ENCODE measurements around the gene SLFN5. TPM values are rescaled to one million over a fixed set of nuclear protein-coding genes. Genes with fewer than 3 reads are reported as not detected.

The SLFN5 gene
- polyA plus RNA-seq, 1 donor from 2014 or later, result 2.5 TPM

GRCh38 chr17:35218915-35219314, 24.0 kb upstream of the SLFN5 start:
- Histone ChIP-seq H3K79me2 (replicated peaks; ENCODE audit: insufficient read depth, low read length) (no peaks in the 10 kb centered on the region), H3K4me3 (ENCODE audit: low read length) (no peak overlapping the region)
- TF ChIP-seq TAF1 (IDR thresholded peaks at IDR 0.05; ENCODE audit: low read depth), result no peak
- no peak for TF ChIP-seq RAD21 (conservative IDR thresholded peaks at IDR 0.05)
- TF ChIP-seq, protein P1, sequence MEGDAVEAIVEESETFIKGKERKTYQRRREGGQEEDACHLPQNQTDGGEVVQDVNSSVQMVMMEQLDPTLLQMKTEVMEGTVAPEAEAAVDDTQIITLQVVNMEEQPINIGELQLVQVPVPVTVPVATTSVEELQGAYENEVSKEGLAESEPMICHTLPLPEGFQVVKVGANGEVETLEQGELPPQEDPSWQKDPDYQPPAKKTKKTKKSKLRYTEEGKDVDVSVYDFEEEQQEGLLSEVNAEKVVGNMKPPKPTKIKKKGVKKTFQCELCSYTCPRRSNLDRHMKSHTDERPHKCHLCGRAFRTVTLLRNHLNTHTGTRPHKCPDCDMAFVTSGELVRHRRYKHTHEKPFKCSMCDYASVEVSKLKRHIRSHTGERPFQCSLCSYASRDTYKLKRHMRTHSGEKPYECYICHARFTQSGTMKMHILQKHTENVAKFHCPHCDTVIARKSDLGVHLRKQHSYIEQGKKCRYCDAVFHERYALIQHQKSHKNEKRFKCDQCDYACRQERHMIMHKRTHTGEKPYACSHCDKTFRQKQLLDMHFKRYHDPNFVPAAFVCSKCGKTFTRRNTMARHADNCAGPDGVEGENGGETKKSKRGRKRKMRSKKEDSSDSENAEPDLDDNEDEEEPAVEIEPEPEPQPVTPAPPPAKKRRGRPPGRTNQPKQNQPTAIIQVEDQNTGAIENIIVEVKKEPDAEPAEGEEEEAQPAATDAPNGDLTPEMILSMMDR (IDR thresholded peaks at IDR 0.05; ENCODE audit: poor library complexity, severe bottlenecking), result no peak
- TF ChIP-seq MXI1 (conservative IDR thresholded peaks at IDR 0.05; ENCODE audit: poor library complexity, severe bottlenecking), result no peak
- TF ChIP-seq POLR2AphosphoS5 (IDR thresholded peaks at IDR 0.05), result no peak
- TF ChIP-seq EZH2 (IDR thresholded peaks at IDR 0.05; ENCODE audit: borderline replicate concordance, insufficient read depth, low read length, poor library complexity, severe bottlenecking), result no peak
- TF ChIP-seq SMC3 (conservative IDR thresholded peaks at IDR 0.05; ENCODE audit: poor library complexity), result no peak
- TF ChIP-seq REST (IDR thresholded peaks at IDR 0.05; ENCODE audit: borderline replicate concordance), result no peak
- TF ChIP-seq EP300 (conservative IDR thresholded peaks at IDR 0.05; ENCODE audit: poor library complexity, severe bottlenecking), result no peak

GRCh38 chr17:35222452-35222851, 20.4 kb upstream of the SLFN5 start:
- Histone ChIP-seq H3F3A (ENCODE audit: insufficient read depth, low read length, poor library complexity, severe bottlenecking) (no peaks in the 10 kb centered on the region), H3K36me3 (ENCODE audit: insufficient read depth, low read length) (no peaks in the 10 kb centered on the region), H2AFZ (ENCODE audit: low read depth, low read length) (no peak overlapping the region), H3K27me3 (ENCODE audit: insufficient read depth, low read depth, low read length) (no peaks in the 10 kb centered on the region), H4K20me1 (ENCODE audit: insufficient read depth) (no peaks in the 10 kb centered on the region), H3K4me2 (ENCODE audit: low read length) (no peak overlapping the region), H3K27ac (ENCODE audit: low read length) (no peak overlapping the region), H3K4me3 (ENCODE audit: low read length) (no peak overlapping the region), H3K9me2 (ENCODE audit: insufficient read depth, low read length) (no peaks in the 10 kb centered on the region), H3K79me2 (replicated peaks; ENCODE audit: insufficient read depth, low read length) (no peaks in the 10 kb centered on the region), H3K9me3 (ENCODE audit: low read length) (no peaks in the 10 kb centered on the region), H3K9ac (ENCODE audit: low read length) (no peak overlapping the region)
- TF ChIP-seq MXI1 (conservative IDR thresholded peaks at IDR 0.05; ENCODE audit: poor library complexity, severe bottlenecking) (no peak), EZH2 (IDR thresholded peaks at IDR 0.05; ENCODE audit: borderline replicate concordance, insufficient read depth, low read length, poor library complexity, severe bottlenecking) (no peak), TAF1 (IDR thresholded peaks at IDR 0.05; ENCODE audit: low read depth) (no peak), EP300 (conservative IDR thresholded peaks at IDR 0.05; ENCODE audit: poor library complexity, severe bottlenecking) (no peak), RAD21 (conservative IDR thresholded peaks at IDR 0.05) (no peak), REST (IDR thresholded peaks at IDR 0.05; ENCODE audit: borderline replicate concordance) (no peak), POLR2AphosphoS5 (IDR thresholded peaks at IDR 0.05) (no peak), SMC3 (conservative IDR thresholded peaks at IDR 0.05; ENCODE audit: poor library complexity) (no peak)
- TF ChIP-seq, protein P1 (IDR thresholded peaks at IDR 0.05; ENCODE audit: poor library complexity, severe bottlenecking), result no peak

More at GRCh38 chr17:35218915-35219314, 24.0 kb upstream of the SLFN5 start:
- H3K36me3 ChIP-seq (ENCODE audit: insufficient read depth, low read length), result no peaks in the 10 kb centered on the region
- H2AFZ ChIP-seq (ENCODE audit: low read depth, low read length), result no peak overlapping the region
- H3F3A ChIP-seq (ENCODE audit: insufficient read depth, low read length, poor library complexity, severe bottlenecking), result no peaks in the 10 kb centered on the region
- H3K9me2 ChIP-seq (ENCODE audit: insufficient read depth, low read length), result no peaks in the 10 kb centered on the region
- no peaks in the 10 kb centered on the region for H3K27me3 ChIP-seq (ENCODE audit: insufficient read depth, low read depth, low read length)
- no peaks in the 10 kb centered on the region for H3K9me3 ChIP-seq (ENCODE audit: low read length)
- H3K9ac ChIP-seq (ENCODE audit: low read length), result no peak overlapping the region
- no peak overlapping the region for H3K4me2 ChIP-seq (ENCODE audit: low read length)
- no peak overlapping the region for H3K27ac ChIP-seq (ENCODE audit: low read length)
- no peaks in the 10 kb centered on the region for H4K20me1 ChIP-seq (ENCODE audit: insufficient read depth)

Measured in neural cell (in vitro differentiated cells).